Measurements from ENCODE around the gene BTC.
"Not testable (repeated sequence)": the region's sequence is repeated elsewhere in the genome, so short reads cannot be mapped to it uniquely, and the experiment has no call there.

The BTC gene

GRCh38 chr4:74794382-74795010 is at the start of gene BTC:
TSS of gene BTC (minus strand) at chr4:74794523. CDS start at chr4:74794325, 198 bp downstream.
- no peak for DNase-seq

DNA sequence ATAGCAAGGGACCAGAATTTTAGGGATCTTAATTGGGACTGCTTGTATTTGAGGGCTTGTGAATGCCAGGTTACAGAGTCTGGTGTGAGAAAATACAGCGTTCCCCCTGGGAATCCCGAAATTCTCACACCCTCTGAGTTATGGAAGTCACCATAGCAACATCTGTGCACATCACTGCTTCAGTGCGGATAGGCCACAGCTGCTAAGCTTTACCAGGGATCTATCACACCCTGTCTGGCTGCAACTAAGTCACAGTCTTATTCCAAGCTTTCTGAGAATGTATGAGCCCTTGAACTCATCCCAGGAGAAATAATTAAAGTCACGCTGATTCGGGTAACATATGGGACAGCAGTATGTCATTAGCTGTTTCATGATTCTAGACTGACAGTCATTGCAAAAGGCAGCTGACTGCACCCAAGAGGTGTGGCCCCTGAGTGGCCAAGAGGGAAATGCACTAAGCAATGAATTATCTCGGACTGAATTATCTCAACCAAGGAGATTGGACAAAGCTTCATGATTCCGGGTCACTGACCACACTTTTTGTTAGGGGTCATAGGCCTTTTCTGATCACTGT is 46.7 kb upstream of the BTC start:
- DNase-seq, result no peak

- no peak for DNase-seq
These were observed 44.5 kb upstream of the BTC start for GRCh38 chr4:74838746-74839370.

- DNase-seq, result no peak
These were observed 36.6 kb upstream of the BTC start for GRCh38 chr4:74830928-74831327.

- no peak for DNase-seq
These were observed 28.9 kb upstream of the BTC start for GRCh38 chr4:74823194-74823593.

GRCh38 chr4:74822603-74823002 is 28.3 kb upstream of the BTC start:
- no peak for DNase-seq

- DNase-seq, result no peak
These were observed 27.2 kb upstream of the BTC start for GRCh38 chr4:74821541-74821940.

DNA sequence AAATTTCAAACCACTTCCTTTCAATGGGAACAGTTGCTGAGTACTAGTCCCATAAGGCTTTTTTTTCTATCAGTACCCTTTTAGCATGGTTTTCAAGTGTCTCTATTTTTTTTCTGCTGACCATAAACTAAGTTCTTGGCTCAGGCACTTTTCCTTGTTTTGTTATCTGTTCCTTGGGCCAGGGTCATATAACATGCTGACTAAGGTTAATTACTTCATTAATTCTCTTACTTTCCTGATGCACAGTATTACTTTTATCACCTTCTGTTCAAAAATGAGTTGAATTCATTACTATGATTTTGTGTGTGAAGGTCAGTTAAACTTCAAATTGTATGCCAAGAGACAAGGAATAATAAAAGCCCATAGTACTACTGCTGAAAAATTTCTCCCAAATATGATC is 19.7 kb upstream of the BTC start:
- no peak for DNase-seq

- DNase-seq, result not testable (repeated sequence)
These were observed 17.7 kb upstream of the BTC start for GRCh38 chr4:74812056-74812455.

DNA sequence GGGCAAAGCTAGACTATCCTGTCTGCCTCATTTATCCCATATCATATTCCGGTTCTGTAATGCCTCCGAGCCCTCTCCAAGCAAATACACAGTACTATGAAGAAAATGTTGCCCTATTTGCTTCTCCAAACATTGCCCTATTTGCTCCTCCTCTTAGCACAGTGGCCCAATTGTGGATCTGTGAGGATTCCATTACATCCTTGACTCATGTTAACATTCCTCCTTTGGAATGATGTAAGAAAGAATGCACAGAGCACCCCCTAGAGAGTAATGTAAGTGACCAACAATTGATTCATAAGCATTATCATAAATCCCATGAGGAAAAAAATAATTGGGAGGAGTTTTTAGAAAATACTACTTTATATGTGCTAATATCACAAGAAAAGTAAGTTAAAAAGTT is 11.3 kb upstream of the BTC start:
- DNase-seq, result no peak

GRCh38 chr4:74800310-74800709 is 6.0 kb upstream of the BTC start:
- no peak for DNase-seq

- DNase-seq, result no peak
These were observed 2.3 kb upstream of the BTC start for GRCh38 chr4:74796631-74797030.

DNA sequence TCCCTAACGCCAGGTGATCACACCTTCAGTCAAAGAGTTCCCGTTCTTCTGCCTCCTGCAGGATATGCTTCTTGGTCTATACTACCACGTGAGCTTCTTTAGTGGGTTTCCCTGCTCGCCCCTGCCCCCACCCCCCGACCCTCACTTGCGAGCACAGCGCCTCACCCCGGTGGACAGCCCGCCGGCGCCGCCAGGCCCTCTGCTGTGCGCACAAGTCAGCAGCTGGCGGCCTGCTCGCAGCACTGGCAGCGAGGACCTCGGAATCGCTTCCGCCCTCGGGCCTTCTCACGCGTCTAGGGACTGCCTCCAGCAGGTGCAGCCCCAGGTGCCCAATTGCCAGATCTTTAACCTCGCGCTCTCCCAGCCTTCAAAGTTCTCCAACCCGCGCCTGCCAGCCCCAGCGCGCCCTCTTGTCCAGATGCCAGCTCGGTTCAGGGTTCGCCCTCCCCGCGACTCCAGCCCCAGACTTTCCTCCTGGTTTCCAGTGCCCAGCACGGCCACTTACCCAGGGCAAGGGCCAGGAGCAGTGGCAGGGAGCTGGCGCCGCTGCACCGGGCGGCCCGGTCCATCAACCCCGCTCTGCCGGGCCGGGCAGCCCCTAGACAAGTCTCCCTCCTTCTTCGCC is 454 bp downstream of the BTC start:
- peak; percentile 7 for DNase-seq

GRCh38 chr4:74790652-74791051 is 3.7 kb downstream of the BTC start:
- no peak for DNase-seq

DNA sequence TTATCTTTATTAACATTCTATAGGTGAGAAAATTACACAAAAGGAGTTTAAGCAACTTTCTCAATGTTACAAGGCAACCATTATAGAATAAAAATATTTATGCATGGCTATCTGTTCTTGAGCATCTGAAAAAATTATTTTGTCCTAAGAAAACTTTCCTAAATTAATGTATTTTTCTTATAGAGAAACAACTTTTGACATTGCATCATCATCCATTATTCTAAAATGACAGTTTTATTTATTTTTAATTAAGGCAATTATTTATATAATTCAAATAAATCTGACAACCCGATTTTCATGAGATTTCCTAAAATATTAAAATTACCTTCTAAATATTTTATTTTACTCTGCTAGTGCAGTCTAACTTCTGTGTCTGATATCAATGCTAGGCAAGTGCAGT is 4.8 kb downstream of the BTC start:
- DNase-seq, result no peak

DNA sequence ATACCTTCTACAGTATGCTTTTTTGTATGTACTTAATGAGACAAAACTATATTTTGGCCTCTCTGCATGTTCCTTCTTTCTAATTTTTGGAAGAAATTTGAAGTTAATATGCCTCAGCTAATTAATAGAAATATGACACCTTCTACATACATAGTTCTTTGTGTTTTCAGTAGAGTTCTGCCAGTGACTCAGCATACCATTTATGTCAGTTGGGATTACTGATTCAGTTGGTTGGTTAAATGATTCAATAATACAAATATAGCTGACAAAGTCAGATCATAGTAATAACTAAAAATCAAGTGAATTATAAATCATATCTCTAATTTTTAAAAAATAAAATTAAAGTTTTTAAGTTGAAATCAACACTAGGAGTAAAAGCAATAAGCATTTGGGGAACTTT is 16.8 kb downstream of the BTC start:
- no peak for DNase-seq

DNA sequence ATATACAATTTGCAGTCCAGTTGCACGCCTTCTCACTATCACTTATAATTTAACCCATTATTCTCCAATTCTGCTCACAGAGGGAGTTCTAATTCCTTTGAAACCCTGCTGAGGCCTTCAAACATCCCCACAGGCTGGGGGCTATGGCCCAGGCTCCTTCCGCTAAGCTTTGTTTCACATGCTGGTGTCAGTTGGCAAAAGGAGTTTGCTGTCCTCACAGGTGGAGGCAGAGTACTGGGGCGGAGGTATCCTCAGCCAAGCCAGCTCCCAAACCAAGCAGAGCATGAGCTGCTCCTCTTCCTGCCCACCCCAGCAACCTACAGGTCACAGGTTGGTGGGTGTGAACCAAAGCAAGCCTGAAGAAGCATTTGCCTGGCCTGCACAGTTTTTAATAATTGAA is 21.5 kb downstream of the BTC start:
- no peak for DNase-seq

GRCh38 chr4:74772106-74772505 is 22.2 kb downstream of the BTC start:
- DNase-seq, result no peak

DNA sequence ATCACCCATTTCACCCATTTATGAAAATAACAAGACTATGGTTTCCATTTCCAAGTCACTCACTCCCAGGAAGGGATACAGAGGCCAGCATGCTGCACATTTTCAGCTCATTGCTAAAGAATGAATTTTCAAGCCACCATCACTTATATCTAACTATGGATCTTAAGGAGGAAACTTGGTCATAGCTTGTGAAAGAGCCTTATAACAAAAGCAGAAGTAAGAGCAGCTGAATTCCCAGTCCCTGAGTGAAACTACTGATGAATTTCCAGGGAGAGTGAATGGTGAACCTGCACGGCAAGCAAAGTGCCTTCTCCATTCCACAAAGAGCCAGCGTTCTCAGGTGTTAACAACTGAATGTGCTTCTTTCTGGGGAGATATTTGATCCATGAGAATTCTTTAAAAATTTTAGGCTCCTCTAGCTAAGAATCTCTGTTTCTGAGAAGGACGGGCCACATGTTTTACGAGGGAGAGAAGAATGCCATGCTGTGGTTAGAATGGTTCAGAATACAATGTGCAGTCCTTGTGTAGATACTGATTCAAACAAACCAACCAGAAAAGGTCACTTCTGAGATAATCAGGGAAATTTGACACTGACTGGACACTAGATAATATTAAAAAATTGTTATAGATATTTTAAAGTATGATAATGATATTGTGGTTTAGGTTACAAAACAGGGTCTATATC is 24.0 kb downstream of the BTC start:
- peak; percentile 45 for DNase-seq

- DNase-seq, result peak; percentile 63
These were observed 25.3 kb downstream of the BTC start for GRCh38 chr4:74768857-74769525.

- no peak for DNase-seq
These were observed 30.2 kb downstream of the BTC start for GRCh38 chr4:74764119-74764518.

- DNase-seq, result no peak
These were observed 35.7 kb downstream of the BTC start for GRCh38 chr4:74758551-74759145.

DNA sequence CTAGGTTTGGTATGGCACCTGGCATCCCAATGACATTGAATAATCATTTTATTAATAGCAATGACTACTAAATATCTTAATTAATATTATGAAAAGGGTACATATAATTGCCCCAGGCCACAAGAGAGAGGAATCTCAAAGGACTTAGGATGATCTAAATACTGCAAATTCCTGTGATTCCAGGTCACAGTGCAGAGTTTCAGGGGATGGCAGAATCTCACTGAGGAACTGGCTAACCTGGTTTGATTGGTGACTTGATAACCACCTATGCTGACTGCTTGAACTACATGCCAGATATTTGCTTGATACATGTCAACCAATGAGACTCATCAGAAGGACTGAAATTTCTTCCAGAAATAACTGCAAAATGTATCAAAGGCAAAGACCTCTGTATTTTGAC is 37.2 kb downstream of the BTC start:
- DNase-seq, result no peak
